Erythroblast (primary cell): ENCODE data around the gene SNX12.

Source experiments
- GATA1 ChIP-seq: IDR thresholded peaks from 2 replicates; pipeline ENCODE4 v1.6.1; 2011; ENCODE audit warnings: low read depth, mild to moderate bottlenecking, control low read depth, low read length, moderate library complexity
- POLR2A ChIP-seq: IDR thresholded peaks from 2 replicates; pipeline ENCODE4 v1.6.1; 2011; ENCODE audit warnings: mild to moderate bottlenecking, low read length

DNA sequence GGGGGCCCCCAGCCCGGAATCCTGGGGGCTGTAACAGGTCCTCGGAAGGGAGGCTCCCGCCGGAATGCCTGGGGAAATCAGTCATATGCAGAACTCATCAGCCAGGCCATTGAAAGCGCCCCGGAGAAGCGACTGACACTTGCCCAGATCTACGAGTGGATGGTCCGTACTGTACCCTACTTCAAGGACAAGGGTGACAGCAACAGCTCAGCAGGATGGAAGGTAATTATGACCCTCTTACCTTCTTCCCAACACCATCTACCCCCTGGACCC, 28.6 kb upstream of the SNX12 start:
- TF ChIP-seq POLR2A (no peak), GATA1 (no peak)
